Neural progenitor cell (in vitro differentiated cells): Measurements from ENCODE around the gene GNAI3. TPM values are rescaled to one million over a fixed set of nuclear protein-coding genes. Genes with fewer than 3 reads are reported as not detected.

Experiments
- DNase-seq: peaks from one replicate; pipeline ENCODE4 v3.0.0-alpha.2; 2016; ENCODE audit warnings: low spot score
- H2AFZ ChIP-seq: fragments of 200-600 bp; sonication (generic); replicated peaks from 2 replicates; pipeline ENCODE4 v1.6.1; 2016; ENCODE audit warnings: antibody characterized with exemption
- H3F3A ChIP-seq: fragments of 200-600 bp; sonication (generic); 2 replicates; pipeline ENCODE4 v1.6.1; 2016; ENCODE audit warnings: antibody characterized with exemption, low read depth
- H3K27ac ChIP-seq: fragments of 200-600 bp; sonication (generic); 2 replicates; pipeline ENCODE4 v1.5.1; 2016; ENCODE audit warnings: mild to moderate bottlenecking
- H3K27me3 ChIP-seq: fragments of 200-600 bp; sonication (generic); 2 replicates; pipeline ENCODE4 v1.6.1; 2016; ENCODE audit warnings: mild to moderate bottlenecking, moderate library complexity
- H3K36me3 ChIP-seq: fragments of 200-600 bp; sonication (generic); 2 replicates; pipeline ENCODE4 v1.5.1; 2016
- H3K4me1 ChIP-seq: fragments of 200-600 bp; sonication (generic); 2 replicates; pipeline ENCODE4 v1.6.1; 2016; ENCODE audit warnings: mixed run types
- H3K4me2 ChIP-seq: fragments of 200-600 bp; sonication (generic); 2 replicates; pipeline ENCODE4 v1.6.1; 2016
- H3K4me3 ChIP-seq: fragments of 200-600 bp; sonication (generic); 2 replicates; pipeline ENCODE4 v1.5.1; 2016
- H3K79me2 ChIP-seq: fragments of 200-600 bp; sonication (generic); 2 replicates; pipeline ENCODE4 v1.6.1; 2016; ENCODE audit warnings: low read depth
- H3K9ac ChIP-seq: fragments of 200-600 bp; sonication (generic); 2 replicates; pipeline ENCODE4 v1.6.1; 2016
- H3K9me3 ChIP-seq: fragments of 200-600 bp; sonication (generic); 2 replicates; pipeline ENCODE4 v1.5.1; 2016; ENCODE audit warnings: low read depth
- H4K20me1 ChIP-seq: fragments of 200-600 bp; sonication (generic); 2 replicates; pipeline ENCODE4 v1.6.1; 2016; ENCODE audit warnings: low read depth
- H3K27ac Mint-ChIP-seq: 3 replicates; pipeline ENCODE4 v1.8.0; 2021; ENCODE audit warnings: mixed read lengths
- H3K27me3 Mint-ChIP-seq: 2 replicates; pipeline ENCODE4 v1.8.0; 2022; ENCODE audit warnings: low read depth, mild to moderate bottlenecking, inconsistent platforms, moderate library complexity, mixed read lengths; ENCODE audit not compliant: insufficient read depth
- H3K36me3 Mint-ChIP-seq: 3 replicates; pipeline ENCODE4 v1.8.0; 2021; ENCODE audit warnings: mixed read lengths
- H3K4me1 Mint-ChIP-seq: 3 replicates; pipeline ENCODE4 v1.8.0; 2021; ENCODE audit warnings: mixed read lengths
- H3K4me3 Mint-ChIP-seq: 3 replicates; pipeline ENCODE4 v1.8.0; 2021; ENCODE audit warnings: mild to moderate bottlenecking, moderate library complexity, mixed read lengths
- H3K9me3 Mint-ChIP-seq: 3 replicates; pipeline ENCODE4 v1.8.0; 2020; ENCODE audit warnings: mixed read lengths
- EZH2 ChIP-seq: fragments of 200-600 bp; sonication (generic); IDR thresholded peaks from 2 replicates; pipeline ENCODE4 v1.6.1; 2017; ENCODE audit warnings: antibody characterized with exemption, mild to moderate bottlenecking, moderate library complexity
- EZH2phosphoT487 ChIP-seq: fragments of 200-600 bp; sonication (generic); IDR thresholded peaks from 2 replicates; pipeline ENCODE4 v1.6.1; 2017; ENCODE audit warnings: antibody characterized with exemption
- total RNA-seq: library from RNA; depleted of rRNA; stranded (reverse); fragments of >200 nt; gene quantifications from 2 replicates; pipeline ENCODE4 v1.2.3, GENCODE V29; 2015; ENCODE audit warnings: low replicate concordance
- TF ChIP-seq, protein P1 (sequence below): fragments of 200-600 bp; sonication (generic); IDR thresholded peaks from 2 replicates; pipeline ENCODE4 v1.5.1; 2017; ENCODE audit warnings: antibody characterized with exemption, mild to moderate bottlenecking

The GNAI3 gene
- total RNA-seq, 1 donor from 2014 or later: 15.4 TPM

DNA sequence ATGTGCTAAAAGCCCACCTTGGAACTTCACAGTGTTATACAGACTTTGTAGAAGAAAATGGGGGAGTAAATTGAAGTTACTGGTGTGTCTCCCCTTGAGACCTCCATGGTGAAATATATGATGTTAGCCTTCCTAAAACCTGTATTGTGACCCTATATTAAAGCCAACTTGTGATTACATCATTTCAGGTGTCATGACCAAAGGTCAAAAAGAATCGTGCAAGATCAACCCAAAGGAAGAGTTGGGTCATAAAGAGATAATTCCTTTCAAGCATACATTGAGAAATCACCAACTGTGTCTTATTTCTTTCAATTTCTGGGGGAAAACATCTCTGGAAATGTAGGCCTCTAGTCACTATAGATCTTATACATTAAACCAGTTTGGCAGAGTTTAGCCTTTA, 36.4 kb downstream of the GNAI3 start:
- peaks cover 36% of the 10 kb centered on the region for H3K36me3 Mint-ChIP-seq
- Histone ChIP-seq H3K27me3 (no peaks in the 10 kb centered on the region), H3K4me3 (no peak overlapping the region), H3K9me3 (no peaks in the 10 kb centered on the region), H4K20me1 (no peaks in the 10 kb centered on the region), H3K9ac (no peak overlapping the region), H3K36me3 (peaks cover 20% of the 10 kb centered on the region), H3K4me1 (no peaks in the 10 kb centered on the region), H3K79me2 (no peaks in the 10 kb centered on the region), H2AFZ (no peak overlapping the region), H3K4me2 (no peak overlapping the region), H3F3A (no peaks in the 10 kb centered on the region), H3K27ac (no peak overlapping the region)
- H3K4me1 Mint-ChIP-seq: no peaks in the 10 kb centered on the region
- no peak overlapping the region for H3K27ac Mint-ChIP-seq
- TF ChIP-seq EZH2: no peak
- TF ChIP-seq, protein P1, sequence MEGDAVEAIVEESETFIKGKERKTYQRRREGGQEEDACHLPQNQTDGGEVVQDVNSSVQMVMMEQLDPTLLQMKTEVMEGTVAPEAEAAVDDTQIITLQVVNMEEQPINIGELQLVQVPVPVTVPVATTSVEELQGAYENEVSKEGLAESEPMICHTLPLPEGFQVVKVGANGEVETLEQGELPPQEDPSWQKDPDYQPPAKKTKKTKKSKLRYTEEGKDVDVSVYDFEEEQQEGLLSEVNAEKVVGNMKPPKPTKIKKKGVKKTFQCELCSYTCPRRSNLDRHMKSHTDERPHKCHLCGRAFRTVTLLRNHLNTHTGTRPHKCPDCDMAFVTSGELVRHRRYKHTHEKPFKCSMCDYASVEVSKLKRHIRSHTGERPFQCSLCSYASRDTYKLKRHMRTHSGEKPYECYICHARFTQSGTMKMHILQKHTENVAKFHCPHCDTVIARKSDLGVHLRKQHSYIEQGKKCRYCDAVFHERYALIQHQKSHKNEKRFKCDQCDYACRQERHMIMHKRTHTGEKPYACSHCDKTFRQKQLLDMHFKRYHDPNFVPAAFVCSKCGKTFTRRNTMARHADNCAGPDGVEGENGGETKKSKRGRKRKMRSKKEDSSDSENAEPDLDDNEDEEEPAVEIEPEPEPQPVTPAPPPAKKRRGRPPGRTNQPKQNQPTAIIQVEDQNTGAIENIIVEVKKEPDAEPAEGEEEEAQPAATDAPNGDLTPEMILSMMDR: no peak
- TF ChIP-seq EZH2phosphoT487: no peak
- H3K9me3 Mint-ChIP-seq: no peaks in the 10 kb centered on the region
- no peak for DNase-seq
- H3K27me3 Mint-ChIP-seq: no peaks in the 10 kb centered on the region
- H3K4me3 Mint-ChIP-seq: no peak overlapping the region

DNA sequence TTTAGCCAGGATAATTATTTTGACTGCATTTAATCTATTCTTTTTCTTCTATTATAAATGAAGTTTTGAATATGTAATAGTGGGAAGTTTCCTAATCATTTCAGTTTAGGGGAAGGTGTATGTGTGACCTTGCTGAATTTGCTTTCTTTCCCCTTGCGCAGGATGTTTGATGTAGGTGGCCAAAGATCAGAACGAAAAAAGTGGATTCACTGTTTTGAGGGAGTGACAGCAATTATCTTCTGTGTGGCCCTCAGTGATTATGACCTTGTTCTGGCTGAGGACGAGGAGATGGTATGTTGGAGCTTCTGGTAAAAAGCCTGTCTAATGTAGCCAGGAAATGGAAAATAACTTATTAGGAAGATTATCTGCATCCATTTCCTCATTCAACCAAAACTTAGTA, 37.6 kb downstream of the GNAI3 start:
- no peaks in the 10 kb centered on the region for H3K27me3 Mint-ChIP-seq
- H3K4me3 ChIP-seq: no peak overlapping the region
- no peak overlapping the region for H3K27ac Mint-ChIP-seq
- H2AFZ ChIP-seq: no peak overlapping the region
- TF ChIP-seq EZH2phosphoT487 (no peak), EZH2 (no peak)
- TF ChIP-seq, protein P1: no peak
- DNase-seq: no peak
- H3K4me2 ChIP-seq: no peak overlapping the region
- H3K27ac ChIP-seq: no peak overlapping the region
- no peaks in the 10 kb centered on the region for H3K9me3 Mint-ChIP-seq
- no peaks in the 10 kb centered on the region for H3K9me3 ChIP-seq
- H3K36me3 ChIP-seq: peaks cover 19% of the 10 kb centered on the region
- no peaks in the 10 kb centered on the region for H3F3A ChIP-seq
- H3K79me2 ChIP-seq: no peaks in the 10 kb centered on the region
- H3K4me1 ChIP-seq: no peaks in the 10 kb centered on the region
- H3K4me1 Mint-ChIP-seq: no peaks in the 10 kb centered on the region
- peaks cover 33% of the 10 kb centered on the region for H3K36me3 Mint-ChIP-seq
- H4K20me1 ChIP-seq: no peaks in the 10 kb centered on the region
- no peaks in the 10 kb centered on the region for H3K27me3 ChIP-seq
- H3K9ac ChIP-seq: no peak overlapping the region
- H3K4me3 Mint-ChIP-seq: no peak overlapping the region

DNA sequence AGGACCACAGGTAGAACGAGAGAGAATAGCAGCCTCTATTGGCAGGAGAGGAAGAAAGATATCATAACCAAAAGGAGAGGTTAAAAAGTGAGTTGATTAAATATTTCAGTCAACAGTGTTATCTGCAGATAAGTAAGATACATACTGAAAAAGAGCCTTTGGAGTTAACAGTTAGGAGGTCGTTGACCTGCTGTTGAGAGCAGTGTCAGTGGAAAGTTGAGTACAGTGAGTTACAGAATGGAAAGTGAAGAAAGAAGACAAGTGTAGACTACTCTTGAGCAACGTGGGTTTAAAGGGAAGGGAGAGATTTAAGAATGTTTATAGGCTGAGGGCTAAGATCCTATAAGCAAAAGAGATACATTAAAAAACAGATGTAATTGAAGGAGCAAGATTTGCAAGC, 40.8 kb downstream of the GNAI3 start:
- H3K27me3 ChIP-seq: no peaks in the 10 kb centered on the region
- H3K36me3 ChIP-seq: peaks cover 7% of the 10 kb centered on the region
- no peak overlapping the region for H3K4me3 Mint-ChIP-seq
- no peak overlapping the region for H3K4me3 ChIP-seq
- H3K79me2 ChIP-seq: no peaks in the 10 kb centered on the region
- H3K9me3 ChIP-seq: no peaks in the 10 kb centered on the region
- peaks cover 26% of the 10 kb centered on the region for H3K36me3 Mint-ChIP-seq
- no peak for DNase-seq
- H3K9me3 Mint-ChIP-seq: no peaks in the 10 kb centered on the region
- H3K4me2 ChIP-seq: no peak overlapping the region
- H4K20me1 ChIP-seq: no peaks in the 10 kb centered on the region
- no peak overlapping the region for H3K27ac Mint-ChIP-seq
- no peaks in the 10 kb centered on the region for H3K4me1 Mint-ChIP-seq
- H3K27ac ChIP-seq: no peak overlapping the region
- no peaks in the 10 kb centered on the region for H3K27me3 Mint-ChIP-seq
- no peak overlapping the region for H3K9ac ChIP-seq
- no peaks in the 10 kb centered on the region for H3K4me1 ChIP-seq
- no peak overlapping the region for H2AFZ ChIP-seq
- H3F3A ChIP-seq: no peaks in the 10 kb centered on the region
- TF ChIP-seq, protein P1: no peak
- TF ChIP-seq EZH2phosphoT487: no peak
- no peak for TF ChIP-seq EZH2

DNA sequence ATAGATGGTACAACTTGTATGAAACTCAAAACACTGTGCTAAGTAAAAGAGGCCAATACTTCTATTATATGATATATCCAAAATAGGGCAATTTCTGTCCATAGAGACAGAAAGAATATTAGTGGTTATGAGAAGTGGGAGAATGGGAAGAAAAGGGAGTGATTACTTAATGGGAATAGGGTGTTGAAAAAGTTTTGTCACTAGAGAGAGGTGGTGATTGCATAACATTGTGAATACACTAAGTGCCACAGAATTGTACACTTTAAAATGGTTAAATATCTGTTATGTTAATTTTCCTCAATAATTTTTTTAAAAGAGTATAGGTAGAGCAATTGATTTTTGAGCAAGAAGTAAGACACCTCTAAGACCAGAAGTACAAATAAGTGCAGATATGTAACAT, 41.3 kb downstream of the GNAI3 start:
- Histone ChIP-seq H3K4me3 (no peak overlapping the region), H3K27me3 (no peaks in the 10 kb centered on the region), H3K36me3 (peaks cover 7% of the 10 kb centered on the region), H2AFZ (no peak overlapping the region), H3K79me2 (no peaks in the 10 kb centered on the region), H4K20me1 (no peaks in the 10 kb centered on the region), H3K9ac (no peak overlapping the region), H3K4me1 (no peaks in the 10 kb centered on the region), H3K9me3 (no peaks in the 10 kb centered on the region), H3K4me2 (no peak overlapping the region), H3F3A (no peaks in the 10 kb centered on the region), H3K27ac (no peak overlapping the region)
- Mint-ChIP-seq H3K4me3 (no peak overlapping the region), H3K4me1 (no peaks in the 10 kb centered on the region), H3K36me3 (peaks cover 23% of the 10 kb centered on the region), H3K27ac (no peak overlapping the region), H3K9me3 (no peaks in the 10 kb centered on the region), H3K27me3 (no peaks in the 10 kb centered on the region)
- no peak for DNase-seq
- no peak for TF ChIP-seq EZH2
- TF ChIP-seq, protein P1: no peak
- TF ChIP-seq EZH2phosphoT487: no peak
